Small intestine (tissue), 7 donors: ENCODE results near the gene ZNF319. TPM values are rescaled to one million over a fixed set of nuclear protein-coding genes. Genes with fewer than 3 reads are reported as not detected.

Experiments used
- DNase-seq, 2 donors: peaks; one replicate each; pipeline versions ENCODE4 v3.0.0 to v3.0.0-alpha.2; 2013
- FAIRE-seq: peaks from 2 replicates; lab custom pipeline; 2012; peaks lifted over from hg19 to GRCh38; lab: Jason Lieb, UNC
- H3K27ac ChIP-seq, 3 donors: one replicate each; pipeline ENCODE4 v1.5.1; 2013; ENCODE audit warnings: low read length in 2 of 3, mild to moderate bottlenecking in 2 of 3, control low read depth in 1 of 3, inconsistent platforms in 1 of 3, low read depth in 1 of 3, moderate library complexity in 1 of 3
- H3K27me3 ChIP-seq, 3 donors: one replicate each; pipeline ENCODE4 v1.6.1; 2013; ENCODE audit warnings: low read length in 3 of 3, inconsistent platforms in 1 of 3; ENCODE audit not compliant: control insufficient read depth in 3 of 3, insufficient read depth in 3 of 3
- H3K36me3 ChIP-seq, 3 donors: one replicate each; pipeline ENCODE4 v1.6.1; 2013; ENCODE audit warnings: low read length in 3 of 3, inconsistent platforms in 1 of 3, low read depth in 1 of 3, mild to moderate bottlenecking in 1 of 3, moderate library complexity in 1 of 3; ENCODE audit not compliant: control insufficient read depth in 3 of 3, insufficient read depth in 2 of 3
- H3K4me1 ChIP-seq, 3 donors: one replicate each; pipeline ENCODE4 v1.6.1; 2013; ENCODE audit warnings: low read length in 2 of 3, inconsistent platforms in 1 of 3, low read depth in 1 of 3, mild to moderate bottlenecking in 1 of 3, moderate library complexity in 1 of 3; ENCODE audit not compliant: control insufficient read depth in 3 of 3, insufficient read depth in 2 of 3
- H3K4me3 ChIP-seq, 3 donors: one replicate each; pipeline ENCODE4 v1.5.1; 2013; ENCODE audit warnings: low read length in 3 of 3, control low read depth in 1 of 3, inconsistent platforms in 1 of 3, low read depth in 1 of 3, mild to moderate bottlenecking in 1 of 3, moderate library complexity in 1 of 3
- H3K9me3 ChIP-seq, 2 donors: one replicate each; pipeline ENCODE4 v1.6.1; 2013; ENCODE audit warnings: low read depth in 1 of 2, low read length in 1 of 2; ENCODE audit not compliant: control insufficient read depth in 2 of 2, insufficient read depth in 1 of 2
- WGBS, 3 donors: extraction: QIAGEN DNeasy Blood & Tissue Kit; methylation state at CpG; one replicate each; pipeline ENCODE4 v1.1.7; 2013; 5-methylcytosine and 5-hydroxymethylcytosine counted together
- polyA plus RNA-seq, 4 donors: library from polyadenylated mRNA; stranded (reverse) in 3 of 4; unstranded in 1 of 4; fragments of 200-250 nt in 3 of 4; fragments of 120-200 nt in 1 of 4; gene quantifications; one replicate each; pipeline versions ENCODE4 v1.2.1 to v1.2.3, GENCODE V29; 2013
- donor health status: healthy with polysubstance abuse.
- donor health status: control.
- donor health status: control.
- donor health status: Bipolar disorder and iron deficiency.
- donor health status: healthy.

The ZNF319 gene
- polyA plus RNA-seq, 4 donors: 2.2 to 5.6 (median 3.2) TPM

DNA sequence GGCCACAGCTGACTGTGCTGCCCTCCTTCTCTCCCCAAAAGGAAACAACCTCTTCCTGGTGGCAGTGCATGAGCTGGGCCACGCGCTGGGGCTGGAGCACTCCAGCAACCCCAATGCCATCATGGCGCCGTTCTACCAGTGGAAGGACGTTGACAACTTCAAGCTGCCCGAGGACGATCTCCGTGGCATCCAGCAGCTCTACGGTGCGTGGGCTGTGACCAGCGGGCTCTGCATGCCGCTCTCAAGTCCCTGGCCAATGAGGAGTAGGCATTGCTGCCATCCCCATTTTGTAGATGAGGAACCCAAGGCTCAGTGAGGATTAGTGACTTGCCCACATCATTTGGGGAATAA is 40.0 kb upstream of the ZNF319 start:
- H3K27me3 ChIP-seq: no peaks in the 10 kb centered on the region
- no peak overlapping the region for H3K4me3 ChIP-seq
- H3K27ac ChIP-seq: no peak overlapping the region
- peaks cover 0 to 93% (median 32%) of the 10 kb centered on the region in 3 donors for H3K36me3 ChIP-seq
- WGBS, 3 donors: 96 to 97% (median 97%) methylated on average over 12 of the region's 12 CpGs
- DNase-seq (no peak), FAIRE-seq (no peak)
- H3K9me3 ChIP-seq: no peaks in the 10 kb centered on the region
- no peaks in the 10 kb centered on the region for H3K4me1 ChIP-seq

DNA sequence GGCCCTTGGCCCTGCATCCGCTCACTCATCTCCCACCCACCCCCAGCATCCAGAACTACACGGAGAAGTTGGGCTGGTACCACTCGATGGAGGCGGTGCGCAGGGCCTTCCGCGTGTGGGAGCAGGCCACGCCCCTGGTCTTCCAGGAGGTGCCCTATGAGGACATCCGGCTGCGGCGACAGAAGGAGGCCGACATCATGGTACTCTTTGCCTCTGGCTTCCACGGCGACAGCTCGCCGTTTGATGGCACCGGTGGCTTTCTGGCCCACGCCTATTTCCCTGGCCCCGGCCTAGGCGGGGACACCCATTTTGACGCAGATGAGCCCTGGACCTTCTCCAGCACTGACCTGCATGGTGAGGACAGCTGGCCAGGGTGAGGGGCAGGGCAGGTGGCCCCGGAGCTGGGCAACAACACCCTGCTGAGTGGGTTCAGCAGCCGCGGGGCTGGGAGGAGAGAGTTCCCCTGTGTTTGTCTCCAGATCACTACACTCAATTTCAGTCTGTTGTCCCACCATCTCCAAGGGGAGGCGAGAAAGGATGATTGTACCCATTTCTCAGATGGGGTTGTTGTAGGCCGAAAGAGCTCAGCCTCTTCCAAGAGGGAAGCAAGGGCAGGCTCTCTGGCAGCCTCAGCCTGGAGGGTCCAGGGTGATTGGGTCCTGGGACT is 39.5 kb upstream of the ZNF319 start:
- DNase-seq (no peak), FAIRE-seq (no peak)
- 93 to 94% (median 94%) methylated on average over 23 to 26 of the region's 26 CpGs for WGBS, 3 donors
- no peaks in the 10 kb centered on the region for H3K9me3 ChIP-seq
- no peaks in the 10 kb centered on the region for H3K27me3 ChIP-seq
- peaks cover 0 to 93% (median 32%) of the 10 kb centered on the region in 3 donors for H3K36me3 ChIP-seq
- no peaks in the 10 kb centered on the region for H3K4me1 ChIP-seq
- H3K4me3 ChIP-seq: no peak overlapping the region
- no peak overlapping the region for H3K27ac ChIP-seq

DNA sequence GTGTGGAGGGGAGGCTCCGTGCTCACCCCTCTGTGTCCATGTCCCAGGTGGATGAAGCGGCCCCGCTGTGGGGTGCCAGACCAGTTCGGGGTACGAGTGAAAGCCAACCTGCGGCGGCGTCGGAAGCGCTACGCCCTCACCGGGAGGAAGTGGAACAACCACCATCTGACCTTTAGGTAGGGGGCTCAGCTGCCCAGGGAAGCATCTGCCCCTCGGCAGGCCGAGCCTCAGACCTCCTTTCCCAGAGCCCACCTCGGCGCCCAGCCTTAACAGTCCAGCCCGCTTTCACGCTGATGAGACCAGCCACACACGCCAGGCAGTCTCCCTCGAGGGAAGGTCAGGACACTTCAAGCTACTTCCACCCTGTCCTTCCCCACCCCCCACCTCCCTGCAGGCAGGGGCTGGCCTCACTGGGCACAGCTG is 37.8 kb upstream of the ZNF319 start:
- no peak for DNase-seq
- WGBS, 3 donors: 92 to 95% (median 94%) methylated on average over 20 of the region's 20 CpGs
- Histone ChIP-seq H3K27ac (no peak overlapping the region), H3K9me3 (no peaks in the 10 kb centered on the region), H3K27me3 (no peaks in the 10 kb centered on the region), H3K4me3 (no peak overlapping the region), H3K4me1 (peaks cover 0 to 8% (median 0%) of the 10 kb centered on the region in 3 donors), H3K36me3 (peaks cover 0 to 86% (median 29%) of the 10 kb centered on the region in 3 donors)
- no peak for FAIRE-seq

DNA sequence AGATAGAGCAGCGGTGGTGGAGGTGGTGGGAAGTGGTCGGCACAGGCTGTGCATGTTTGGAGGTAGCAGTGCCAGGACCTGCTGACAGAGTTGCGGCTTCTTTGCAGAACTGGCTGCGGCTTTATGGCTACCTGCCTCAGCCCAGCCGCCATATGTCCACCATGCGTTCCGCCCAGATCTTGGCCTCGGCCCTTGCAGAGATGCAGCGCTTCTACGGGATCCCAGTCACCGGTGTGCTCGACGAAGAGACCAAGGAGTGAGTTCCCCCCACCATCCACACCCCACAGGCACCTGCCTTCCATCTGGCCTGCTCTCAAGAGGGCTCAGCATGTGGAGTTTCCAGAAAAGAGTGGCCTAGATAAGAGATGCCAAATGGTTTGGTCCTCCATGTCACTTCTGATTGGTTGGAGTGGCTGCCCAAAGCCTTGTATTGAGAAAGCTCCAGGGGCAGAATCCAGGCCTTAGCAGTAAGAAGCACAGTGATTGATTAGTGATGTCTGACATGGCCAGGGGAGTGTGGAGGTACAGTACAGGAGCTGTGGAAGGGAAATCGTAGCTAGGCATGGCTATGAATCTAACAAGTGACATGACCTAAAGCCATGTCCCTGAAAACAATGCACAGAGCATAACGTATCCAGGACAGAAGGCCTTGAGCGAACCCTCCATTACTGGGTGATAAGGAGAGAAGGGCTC is 37.0 kb upstream of the ZNF319 start:
- Histone ChIP-seq H3K27me3 (no peaks in the 10 kb centered on the region), H3K27ac (no peak overlapping the region), H3K4me1 (peaks cover 0 to 8% (median 0%) of the 10 kb centered on the region in 3 donors), H3K9me3 (no peaks in the 10 kb centered on the region), H3K36me3 (peaks cover 0 to 81% (median 29%) of the 10 kb centered on the region in 3 donors), H3K4me3 (no peak overlapping the region)
- no peak for DNase-seq
- 94 to 96% (median 94%) methylated on average over 16 of the region's 16 CpGs for whole genome bisulfite sequencing, 3 donors
- no peak for FAIRE-seq

DNA sequence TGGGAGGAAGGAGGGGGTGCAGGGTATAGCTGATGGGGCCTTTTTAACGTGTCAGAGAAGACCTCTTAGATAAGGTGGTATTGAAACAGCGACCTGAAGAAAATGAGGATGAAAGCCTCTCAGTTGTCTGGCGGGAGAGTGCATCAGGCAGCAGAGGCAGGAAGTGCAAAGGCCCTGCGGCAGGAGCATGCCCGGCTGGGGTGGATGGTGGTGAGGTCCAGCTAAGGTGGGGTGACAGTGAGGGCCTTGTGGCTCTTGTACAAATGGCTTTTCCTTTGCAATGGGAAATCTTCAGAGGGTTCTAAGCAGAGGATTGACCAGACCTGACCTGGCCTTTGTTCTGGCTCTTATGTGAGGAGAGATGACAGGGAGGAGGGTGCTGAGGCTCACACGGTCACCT is 36.5 kb upstream of the ZNF319 start:
- 93 to 96% (median 93%) methylated on average over 6 of the region's 6 CpGs for whole genome bisulfite sequencing, 3 donors
- Histone ChIP-seq H3K27ac (no peak overlapping the region), H3K36me3 (peaks cover 0 to 77% (median 24%) of the 10 kb centered on the region in 3 donors), H3K4me1 (peaks cover 0 to 8% (median 0%) of the 10 kb centered on the region in 3 donors), H3K4me3 (no peak overlapping the region), H3K27me3 (no peaks in the 10 kb centered on the region), H3K9me3 (no peaks in the 10 kb centered on the region)
- DNase-seq (no peak), FAIRE-seq (no peak)

DNA sequence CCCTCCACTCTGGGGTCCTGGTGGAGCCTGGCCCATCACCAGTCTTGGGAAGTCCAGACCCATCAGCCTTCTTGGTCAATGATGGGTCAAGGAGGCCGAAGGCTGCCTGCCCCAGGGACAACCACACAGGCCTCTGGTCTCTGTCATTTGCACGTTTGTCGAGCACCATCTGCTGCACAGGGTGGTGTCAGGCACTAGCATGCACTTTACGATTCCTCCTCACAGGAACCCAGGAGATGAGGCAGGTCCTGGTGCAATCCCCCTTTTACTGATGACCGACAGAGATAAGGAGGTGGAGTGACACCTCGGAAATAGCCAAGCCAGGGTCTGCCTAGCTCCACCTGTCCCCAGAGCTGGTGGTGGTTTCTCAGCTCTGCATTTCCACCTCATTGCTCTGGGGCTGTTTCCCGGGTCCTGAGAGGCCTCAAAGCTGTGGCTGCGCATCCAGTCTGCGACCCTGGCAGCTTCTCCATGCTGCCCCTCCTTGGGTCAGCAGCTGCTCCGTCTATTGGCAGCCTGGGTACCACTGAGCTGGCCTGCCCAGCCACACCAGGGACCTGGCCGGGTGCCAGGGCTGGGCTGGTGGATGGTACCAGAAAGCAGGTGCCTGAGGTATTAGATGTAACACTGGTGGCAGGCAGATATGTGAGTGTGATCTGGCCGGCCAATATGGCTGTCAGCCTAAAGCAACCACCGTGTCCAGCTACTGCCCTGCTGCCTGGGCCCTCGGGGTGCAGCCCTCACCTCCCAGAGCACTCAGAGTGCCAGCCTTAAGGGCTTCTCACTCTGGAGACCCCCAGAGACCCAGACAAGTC is 35.1 kb upstream of the ZNF319 start:
- FAIRE-seq (no peak), DNase-seq (no peak)
- H3K4me3 ChIP-seq: no peak overlapping the region
- peaks cover 0 to 73% (median 14%) of the 10 kb centered on the region in 3 donors for H3K36me3 ChIP-seq
- no peak overlapping the region for H3K27ac ChIP-seq
- WGBS, 3 donors: 78 to 82% (median 79%) methylated on average over 14 of the region's 14 CpGs
- H3K4me1 ChIP-seq: peaks cover 0 to 9% (median 7%) of the 10 kb centered on the region in 3 donors
- H3K9me3 ChIP-seq: no peaks in the 10 kb centered on the region
- H3K27me3 ChIP-seq: no peaks in the 10 kb centered on the region

DNA sequence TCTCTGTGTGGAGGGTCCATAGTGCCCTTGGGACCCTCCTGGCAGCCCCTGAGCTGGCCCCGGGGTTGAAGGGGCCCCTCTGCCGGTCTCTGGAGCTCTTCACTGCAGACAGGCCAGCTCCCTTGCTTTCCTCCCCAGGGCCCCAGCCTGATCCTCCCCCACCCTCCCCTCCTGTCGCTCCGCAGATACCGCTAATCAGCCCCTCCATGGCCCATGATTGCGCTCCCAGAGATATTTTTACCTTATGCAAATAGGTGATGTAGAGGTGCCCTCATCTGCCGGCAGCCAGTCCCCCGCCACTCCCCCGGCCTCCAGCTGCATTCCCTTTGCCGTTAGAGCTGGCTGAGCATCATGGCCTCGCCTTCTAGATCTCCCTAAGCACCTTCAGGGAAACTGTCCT is 34.3 kb upstream of the ZNF319 start:
- DNase-seq (no peak), FAIRE-seq (no peak)
- H3K36me3 ChIP-seq: peaks cover 0 to 73% (median 10%) of the 10 kb centered on the region in 3 donors
- H3K27ac ChIP-seq: no peak overlapping the region
- H3K4me3 ChIP-seq: no peak overlapping the region
- H3K4me1 ChIP-seq: peaks cover 3 to 14% (median 12%) of the 10 kb centered on the region in 3 donors
- no peaks in the 10 kb centered on the region for H3K27me3 ChIP-seq
- H3K9me3 ChIP-seq: no peaks in the 10 kb centered on the region
- 80 to 85% (median 81%) methylated on average over 11 of the region's 11 CpGs for WGBS, 3 donors

DNA sequence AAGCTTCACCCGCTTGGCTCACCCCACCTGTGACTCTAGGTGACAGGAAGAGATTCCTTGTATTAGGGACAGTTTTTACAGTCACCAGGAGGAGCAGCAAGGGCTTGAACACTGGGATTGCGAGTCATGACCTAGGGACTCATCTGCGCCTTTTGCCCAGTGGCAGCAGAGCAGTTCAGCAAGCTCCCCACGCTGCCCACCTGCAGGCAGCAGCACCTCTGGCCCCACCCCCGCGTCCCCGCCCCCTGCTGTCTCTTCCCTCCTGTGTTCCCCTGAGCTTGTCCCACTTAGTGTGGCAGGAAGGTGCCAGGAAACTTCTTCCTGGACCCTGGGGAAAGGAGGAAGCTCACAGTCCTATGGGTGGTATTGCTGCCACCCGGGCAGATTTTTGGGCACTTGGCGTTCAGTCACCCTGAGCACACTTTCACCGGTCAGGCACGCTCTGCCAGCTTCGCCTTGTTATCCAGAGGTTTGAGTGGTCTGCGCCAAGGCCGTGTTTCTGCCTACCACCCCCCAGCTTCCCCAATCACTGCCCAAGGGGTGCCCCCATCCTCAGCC is 33.7 kb upstream of the ZNF319 start:
- H3K27me3 ChIP-seq: no peaks in the 10 kb centered on the region
- 85 to 88% (median 86%) methylated on average over 12 to 14 of the region's 14 CpGs for WGBS, 3 donors
- no peaks in the 10 kb centered on the region for H3K9me3 ChIP-seq
- H3K4me3 ChIP-seq: no peak overlapping the region
- H3K36me3 ChIP-seq: peaks cover 0 to 70% (median 8%) of the 10 kb centered on the region in 3 donors
- H3K4me1 ChIP-seq: peaks cover 3 to 17% (median 12%) of the 10 kb centered on the region in 3 donors
- FAIRE-seq: no peak
- H3K27ac ChIP-seq: no peak overlapping the region
- no peak for DNase-seq
